ENCODE results near the gene TCF15.
A peak's percentile ranks its signal among the peaks of the same experiment; 100 is the strongest.

Gene TCF15

DNA sequence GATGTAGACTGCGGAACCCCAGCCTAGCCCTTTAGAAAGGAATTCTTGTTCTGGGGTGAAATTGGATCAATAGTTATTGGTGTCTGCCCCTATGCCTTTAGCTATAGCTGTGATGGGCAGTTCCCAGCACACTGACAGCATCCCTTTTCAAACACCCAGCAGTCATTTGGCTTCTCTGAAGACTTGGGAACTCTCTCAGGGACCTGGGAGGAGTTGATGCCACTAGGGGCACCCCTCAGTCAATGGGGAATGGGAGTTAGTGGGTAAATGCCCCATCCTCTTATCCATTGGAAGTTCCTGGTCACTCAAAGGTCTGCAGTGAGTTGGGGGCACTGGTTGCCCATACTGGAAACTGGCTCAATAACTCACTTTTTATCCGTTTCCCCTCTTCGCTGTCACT is 34.9 kb downstream of the TCF15 start:
- DNase-seq = no peak

DNA sequence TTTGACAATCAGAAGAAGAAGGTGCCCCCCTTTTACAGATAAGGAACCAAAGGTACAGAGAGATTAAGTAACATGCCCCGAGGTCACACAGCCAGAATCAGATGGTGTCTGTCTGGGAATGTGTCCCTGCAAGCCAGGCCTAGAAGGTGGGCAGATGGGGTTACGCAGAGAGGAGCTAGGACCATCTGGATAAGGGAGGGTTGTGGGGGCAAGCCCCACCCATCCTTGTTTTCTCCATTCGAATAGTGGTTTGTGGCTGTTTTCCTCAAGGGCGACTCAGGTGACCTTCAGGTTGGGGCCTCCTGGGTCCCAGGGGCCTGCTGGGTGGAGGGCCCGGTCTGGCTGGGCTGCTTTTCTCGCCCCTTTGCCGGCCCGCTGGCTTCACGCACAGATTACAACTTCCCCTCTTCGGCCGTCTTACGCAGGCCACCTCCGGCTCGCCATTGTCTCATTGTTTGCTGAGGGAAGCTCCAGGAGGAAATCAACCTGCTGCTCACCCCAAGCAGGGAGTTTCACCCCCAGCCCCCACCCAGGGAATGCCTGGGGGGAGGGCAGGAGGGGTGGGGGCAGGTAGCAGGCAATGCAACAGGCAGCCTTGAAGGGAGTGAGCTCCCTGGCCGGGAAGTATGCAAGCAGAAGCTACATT is 35.7 kb downstream of the TCF15 start:
- no peak for DNase-seq

DNA sequence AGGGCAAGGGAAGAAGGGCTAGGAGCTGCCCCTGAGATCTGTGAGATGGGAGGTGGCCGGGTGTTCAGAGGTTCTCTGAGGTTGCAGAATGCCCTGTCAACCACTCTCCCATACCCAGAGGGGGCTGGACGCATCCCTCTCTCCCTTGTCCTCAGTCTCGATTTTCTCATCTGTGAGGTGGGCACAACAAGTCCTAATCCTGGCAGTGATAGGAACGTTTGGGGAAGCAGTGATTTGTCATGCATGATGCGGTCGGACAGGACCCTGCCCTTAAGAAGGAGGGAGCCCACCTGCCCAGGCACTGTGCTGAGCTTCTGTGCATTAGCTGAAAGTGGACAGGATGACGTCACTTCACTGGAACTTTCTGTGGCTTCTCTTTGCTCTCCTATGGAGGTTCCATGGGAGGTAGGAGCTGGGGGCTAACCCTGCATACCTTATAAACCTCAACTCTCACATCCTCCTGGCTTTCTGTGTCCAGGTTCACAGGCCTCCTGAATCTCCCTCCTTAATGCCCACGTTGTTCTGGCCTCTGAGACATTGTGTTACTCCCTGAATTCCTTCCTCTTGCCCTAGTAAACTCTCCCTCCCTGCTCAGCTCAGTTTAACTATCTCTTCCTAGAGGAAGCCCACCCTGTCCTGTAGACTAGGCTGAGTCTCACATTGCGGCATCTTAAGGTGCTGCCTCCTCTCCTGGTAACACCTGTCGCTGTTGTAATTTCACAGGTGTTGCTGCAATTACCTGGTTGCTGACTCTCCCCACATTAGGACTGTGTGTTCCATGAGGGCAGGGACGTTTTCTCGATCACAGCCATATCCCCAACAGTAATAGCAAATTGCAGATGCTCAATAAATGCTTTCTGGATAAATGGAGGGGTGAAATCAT is 36.5 kb downstream of the TCF15 start:
- DNase-seq = no peak

DNA sequence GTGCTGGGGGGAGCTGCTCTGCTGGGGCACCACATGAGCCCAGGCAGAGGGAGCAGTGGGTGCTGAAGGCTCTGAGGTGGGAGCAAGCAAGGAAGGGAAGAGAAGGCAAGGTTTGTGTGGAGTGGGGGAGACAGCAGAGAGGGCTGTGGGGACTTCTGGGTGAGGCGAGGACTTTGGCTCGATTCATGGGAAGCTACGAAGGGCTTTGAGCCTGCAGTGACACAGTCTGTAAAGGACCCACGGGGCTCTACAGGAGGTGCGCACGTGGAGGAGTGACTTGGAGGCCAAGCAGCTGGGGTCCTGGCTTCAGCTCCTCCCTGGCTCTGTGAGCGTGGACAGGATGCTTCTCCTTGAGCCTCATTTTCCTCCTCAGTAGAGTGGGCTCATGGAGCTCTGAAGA is 37.4 kb downstream of the TCF15 start:
- no peak for DNase-seq

DNA sequence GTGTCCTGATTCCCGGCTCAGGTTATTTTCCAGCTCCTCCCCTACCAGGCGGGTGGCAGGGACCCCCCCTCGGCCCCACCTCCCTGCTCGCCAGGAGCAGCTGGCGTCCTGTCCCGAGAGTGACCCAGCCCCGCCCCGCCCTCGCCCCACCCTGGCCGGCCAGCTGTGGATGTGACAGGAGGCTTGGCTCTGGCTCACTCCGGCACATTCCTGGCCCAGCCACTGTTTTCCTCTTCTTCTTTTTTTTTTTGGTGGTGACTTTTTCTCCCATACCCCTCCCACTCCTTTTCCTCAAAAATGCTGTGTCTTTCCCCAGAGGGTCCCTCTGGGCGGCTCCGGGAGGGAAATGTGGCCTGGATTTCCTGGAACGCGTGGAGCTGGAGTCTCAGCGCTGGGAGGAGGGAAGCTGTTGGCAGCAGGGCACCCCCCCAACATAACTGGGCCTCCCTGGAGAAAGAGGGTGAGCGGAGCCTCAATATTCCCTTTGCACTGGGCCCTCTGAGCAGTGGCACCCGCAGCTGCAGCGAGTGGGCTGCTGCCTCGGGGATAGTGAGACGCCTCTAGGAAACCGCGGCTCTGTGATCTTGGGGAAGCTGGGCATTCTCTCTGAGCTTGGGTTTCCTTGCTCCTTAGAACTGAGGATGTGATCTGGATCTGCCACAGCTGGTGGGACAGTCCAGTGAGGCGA is 38.2 kb downstream of the TCF15 start:
- no peak for DNase-seq

DNA sequence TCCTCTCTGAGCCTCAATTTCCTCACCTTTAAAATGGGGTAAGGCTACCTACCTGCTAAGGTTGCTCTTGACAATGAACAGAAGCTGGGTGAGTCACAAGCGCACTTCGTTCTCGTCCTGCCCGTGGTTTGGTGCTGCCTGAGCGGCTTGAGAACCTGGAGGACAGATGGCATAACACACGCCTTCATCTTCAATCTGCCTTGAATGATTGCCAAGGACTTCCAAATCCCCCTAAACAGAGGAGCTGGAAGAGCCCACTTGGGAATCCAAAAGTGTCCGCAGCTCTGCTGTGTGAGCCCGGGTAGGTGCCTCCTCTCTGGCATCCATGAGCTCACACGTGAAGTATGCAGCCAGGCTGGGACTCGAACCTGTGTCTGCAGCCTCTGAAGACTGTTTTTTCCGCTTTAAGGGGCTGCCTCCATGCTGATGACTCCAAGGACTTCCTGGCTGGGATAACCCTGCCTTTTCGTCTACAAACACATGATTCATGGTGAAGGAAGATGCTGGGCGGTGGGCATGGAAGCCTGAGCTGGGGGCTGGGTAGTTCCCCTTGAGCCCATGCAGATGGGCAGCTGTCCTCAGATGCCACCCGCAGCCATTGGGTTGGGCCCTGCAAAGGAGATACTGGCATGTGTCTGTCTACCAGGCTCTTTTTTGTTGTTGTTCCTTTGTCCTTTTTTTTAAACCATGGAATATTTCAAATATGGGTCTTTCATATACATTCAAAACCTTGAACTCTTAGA is 41.3 kb downstream of the TCF15 start:
- no peak for DNase-seq

DNA sequence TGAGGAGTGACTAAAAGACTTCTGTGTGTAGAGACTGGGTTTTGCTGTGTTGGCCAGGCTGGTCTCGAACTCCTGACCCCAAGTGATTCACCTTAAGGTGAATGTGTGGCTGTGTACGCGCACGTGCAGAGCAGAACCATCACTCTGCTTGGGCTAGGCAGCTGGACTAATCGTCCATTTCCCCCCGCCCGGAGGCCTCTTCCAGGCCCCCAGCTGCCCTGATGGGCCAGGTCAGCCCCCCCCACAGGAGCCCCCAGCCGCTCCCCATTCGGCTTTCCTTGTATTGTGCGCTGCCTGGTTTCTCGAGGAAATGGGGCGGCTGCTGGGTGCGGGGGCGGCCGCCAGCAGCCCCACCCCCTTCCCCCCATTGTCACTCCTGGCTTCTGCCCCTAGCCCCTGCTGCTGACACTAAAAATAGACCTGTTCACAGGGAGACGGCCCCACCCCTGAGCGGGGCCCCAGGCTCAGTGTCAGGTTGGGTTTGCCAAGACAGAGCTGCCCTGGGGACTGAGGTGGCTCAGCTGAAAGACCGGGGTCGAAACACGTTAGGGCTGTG is 41.9 kb downstream of the TCF15 start:
- no peak for DNase-seq

DNA sequence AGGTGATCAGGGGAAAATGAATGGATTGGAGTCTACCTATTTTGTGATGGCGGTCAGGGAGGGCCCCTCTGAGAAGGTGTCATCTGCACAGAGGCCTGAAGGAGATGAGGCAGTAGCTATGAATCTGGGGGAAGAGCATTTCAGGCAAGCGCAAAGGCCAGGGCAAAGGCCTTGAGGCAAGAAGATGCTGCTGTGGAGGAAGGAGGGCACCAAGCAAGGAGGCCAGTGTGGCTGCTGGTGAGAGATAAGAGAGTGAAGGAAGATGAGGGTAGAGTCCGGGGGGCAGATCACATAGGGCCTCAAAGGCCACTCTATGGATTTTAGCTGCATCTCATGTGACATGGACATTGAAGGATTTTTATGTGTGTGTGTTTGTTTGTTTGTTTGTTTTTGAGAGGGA is 45.9 kb downstream of the TCF15 start:
- no peak for DNase-seq

DNA sequence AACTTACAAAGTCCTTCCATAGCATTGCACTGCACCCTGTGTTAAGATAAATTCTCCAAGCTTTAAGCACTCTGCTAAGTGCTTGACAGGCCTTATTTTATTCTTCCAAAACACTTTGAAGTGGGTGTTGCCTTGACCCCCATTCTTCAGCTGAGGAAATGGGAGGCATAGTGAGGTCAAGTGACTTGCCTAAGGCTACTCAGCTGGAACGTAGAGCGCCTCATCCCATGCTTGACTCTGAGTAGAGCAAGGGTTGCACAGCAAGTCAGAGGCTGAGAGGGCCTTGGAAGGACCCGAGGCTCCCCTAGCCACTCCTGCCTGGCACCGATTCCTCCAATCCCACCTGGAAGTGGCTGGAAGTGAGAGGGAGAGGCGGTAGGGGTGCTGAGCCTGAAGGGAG is 46.9 kb downstream of the TCF15 start:
- DNase-seq = no peak

DNA sequence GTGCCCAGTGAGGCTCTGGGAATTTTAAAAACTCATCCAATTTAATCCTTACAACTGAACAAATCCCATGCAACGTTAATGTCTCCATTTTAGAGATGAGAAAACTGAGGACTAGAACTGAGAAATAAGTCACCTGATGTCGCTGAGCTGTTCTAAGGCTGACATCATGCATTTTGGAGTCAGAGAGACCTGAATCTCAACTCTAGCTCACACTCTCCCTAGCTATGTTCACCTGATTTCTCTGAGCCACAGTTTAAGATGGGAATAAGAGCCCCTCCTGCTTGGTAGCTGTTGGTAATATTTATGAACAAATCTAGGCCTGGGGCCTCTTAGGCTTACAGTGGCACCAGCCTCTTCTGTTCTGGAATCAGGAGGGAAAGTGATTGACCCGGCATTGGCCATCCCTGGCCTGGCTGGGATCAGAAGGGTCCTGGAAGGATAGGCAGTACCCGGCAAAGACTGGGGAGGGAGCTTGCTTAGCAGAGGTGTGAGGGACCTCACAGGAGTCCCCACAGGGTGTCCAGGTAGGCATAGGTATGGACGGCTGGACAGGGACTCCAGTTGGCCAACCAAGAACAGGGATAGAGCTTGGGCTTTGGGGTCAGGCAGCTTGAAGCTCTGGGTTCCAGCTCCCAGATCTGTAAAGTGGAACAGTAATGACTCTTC is 47.7 kb downstream of the TCF15 start:
- DNase-seq = no peak

DNA sequence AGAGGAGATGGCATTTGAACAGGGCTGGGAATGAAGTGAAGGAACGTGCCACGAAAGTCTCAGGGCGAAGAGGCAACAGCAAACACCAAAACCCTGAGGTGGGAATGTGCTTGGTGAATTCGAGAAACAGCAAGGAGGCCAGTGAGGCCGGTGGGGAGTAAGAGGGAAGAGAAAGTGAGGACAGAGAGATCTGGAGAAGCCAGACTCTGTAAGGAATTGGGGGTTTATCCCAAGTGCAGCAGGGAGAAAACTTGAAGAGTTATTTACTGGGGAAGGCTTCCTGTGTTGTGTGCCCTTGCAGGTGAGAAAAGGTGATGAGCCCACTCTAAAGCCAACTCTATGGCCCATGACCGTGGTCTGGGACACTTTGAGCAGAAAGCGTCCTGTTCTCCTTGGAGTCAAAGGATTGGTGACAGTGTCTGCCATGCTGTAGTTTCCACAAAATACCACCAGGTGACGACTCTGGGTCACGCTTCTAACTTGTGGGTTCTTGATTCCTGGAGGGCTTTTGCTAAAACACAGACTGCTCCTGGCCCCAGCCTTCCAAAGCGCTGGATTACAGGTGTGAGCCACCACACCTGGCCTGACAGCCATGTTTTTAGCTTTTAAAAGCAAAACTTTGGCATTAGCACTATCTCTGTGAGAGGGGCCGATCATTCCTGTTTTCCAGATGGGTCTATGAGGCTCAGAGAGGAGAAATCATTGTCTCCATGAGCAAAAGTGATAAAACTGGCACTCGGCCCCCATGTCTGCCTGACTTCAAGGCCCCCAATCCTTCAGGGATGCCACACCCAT is 48.5 kb downstream of the TCF15 start:
- peak; percentile 54 for DNase-seq

DNA sequence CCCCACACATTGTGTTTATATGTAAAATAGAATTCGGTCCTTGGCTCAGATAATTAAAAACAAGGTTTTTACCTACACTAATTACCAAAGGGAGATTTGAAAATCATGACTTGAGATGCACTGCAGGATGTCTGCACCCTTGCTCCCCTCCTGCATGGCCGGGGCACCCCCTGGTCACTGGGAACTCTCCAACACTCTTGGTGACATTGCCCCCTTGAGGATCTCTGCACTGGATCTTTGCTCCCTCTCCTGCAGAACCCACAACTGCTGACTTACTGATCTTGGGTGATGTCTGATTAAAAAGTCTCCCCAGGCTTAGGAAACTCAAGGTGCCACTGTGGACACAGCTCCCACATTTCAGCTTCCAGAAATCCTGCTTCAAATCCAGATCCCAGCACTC is 49.4 kb downstream of the TCF15 start:
- no peak for DNase-seq

DNA sequence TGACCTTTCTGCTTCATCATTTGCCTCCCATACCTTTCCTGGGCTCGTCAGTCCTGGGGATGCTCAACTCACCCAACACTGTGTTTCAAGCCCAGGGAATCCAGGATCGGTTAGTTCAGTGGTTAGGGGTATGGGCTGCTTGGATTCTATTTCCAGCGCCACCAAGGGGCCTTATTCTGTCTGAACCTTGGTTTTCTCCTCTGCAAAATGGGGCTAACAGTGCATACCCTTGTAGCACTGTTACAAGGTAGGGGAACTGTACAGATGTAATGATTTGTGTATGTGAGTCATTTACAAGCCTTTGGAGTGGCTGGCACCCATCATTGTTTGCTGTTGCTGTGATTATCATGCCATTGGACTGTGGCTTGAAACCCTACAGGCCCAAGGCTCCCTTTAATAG is 52.0 kb downstream of the TCF15 start:
- DNase-seq = no peak

DNA sequence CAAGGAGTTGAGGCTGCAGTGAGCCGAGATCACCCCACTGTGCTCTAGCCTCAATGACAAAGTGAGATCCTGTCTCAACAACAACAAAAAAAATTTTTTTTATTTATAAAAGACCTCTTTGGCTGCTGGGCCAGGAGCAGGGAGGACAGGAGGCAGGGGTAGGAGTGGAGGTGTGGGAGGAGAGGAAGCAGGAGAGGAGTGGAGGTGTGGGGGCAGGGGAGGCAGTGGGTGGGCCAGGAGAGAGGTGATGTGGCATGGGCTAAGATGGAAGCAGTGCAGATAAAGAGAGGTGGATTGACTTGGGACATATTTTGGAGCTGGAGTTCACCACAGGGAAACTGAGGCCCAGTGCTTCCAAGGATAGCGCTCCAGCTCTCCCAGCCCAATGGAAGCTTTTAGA is 53.1 kb downstream of the TCF15 start:
- DNase-seq = no peak

DNA sequence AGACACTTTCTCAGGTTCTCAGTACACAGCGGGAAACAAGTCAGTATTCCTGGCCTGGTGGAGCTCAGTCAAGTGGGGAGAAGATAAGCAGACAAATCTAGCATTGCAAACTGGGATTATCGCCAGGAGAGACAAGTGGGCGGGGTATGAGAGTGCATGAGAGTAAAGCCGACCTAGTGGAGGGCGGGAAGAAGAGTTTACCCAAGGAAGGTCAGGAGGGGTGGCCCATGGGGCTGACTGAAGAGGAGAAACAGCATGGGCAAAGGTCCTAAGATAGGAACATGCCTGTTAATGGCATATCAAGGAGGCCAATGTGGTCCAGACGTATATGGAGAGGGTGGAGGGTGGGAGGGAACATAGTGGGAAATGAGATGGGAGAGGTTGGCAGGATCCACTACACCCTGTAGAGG is 54.1 kb downstream of the TCF15 start:
- no peak for DNase-seq
